Fibroblast of skin of left quadriceps (primary cell): ENCODE measurements around the gene ST8SIA6.

Source experiments
- DNase-seq, 2 experiments: peaks; one replicate each; pipeline ENCODE4 v3.0.0-alpha.2; 2013; ENCODE audit warnings: low read depth in 2 of 2

ST8SIA6 gene

DNA sequence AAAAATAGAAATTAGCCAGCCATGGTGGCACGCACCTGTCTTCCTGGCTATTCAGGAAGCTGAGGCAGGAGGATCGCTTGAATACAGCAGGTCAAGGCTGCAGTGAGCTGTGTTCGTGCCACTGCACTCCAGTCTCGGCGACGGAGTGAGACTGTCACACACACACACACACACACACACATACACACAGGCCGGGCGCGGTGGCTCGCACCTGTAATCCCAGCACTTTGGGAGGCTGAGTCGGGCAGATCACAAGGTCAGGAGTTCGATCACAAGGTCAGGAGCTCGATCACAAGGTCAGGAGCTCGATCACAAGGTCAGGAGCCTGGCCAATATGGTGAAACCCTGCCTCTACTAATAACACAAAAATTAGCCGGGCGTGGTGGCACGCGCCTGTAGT is 68.4 kb downstream of the ST8SIA6 start:
- DNase-seq: no peak

GRCh38 chr10:17385066-17385465 is 69.3 kb downstream of the ST8SIA6 start:
- DNase-seq: no peak

DNA sequence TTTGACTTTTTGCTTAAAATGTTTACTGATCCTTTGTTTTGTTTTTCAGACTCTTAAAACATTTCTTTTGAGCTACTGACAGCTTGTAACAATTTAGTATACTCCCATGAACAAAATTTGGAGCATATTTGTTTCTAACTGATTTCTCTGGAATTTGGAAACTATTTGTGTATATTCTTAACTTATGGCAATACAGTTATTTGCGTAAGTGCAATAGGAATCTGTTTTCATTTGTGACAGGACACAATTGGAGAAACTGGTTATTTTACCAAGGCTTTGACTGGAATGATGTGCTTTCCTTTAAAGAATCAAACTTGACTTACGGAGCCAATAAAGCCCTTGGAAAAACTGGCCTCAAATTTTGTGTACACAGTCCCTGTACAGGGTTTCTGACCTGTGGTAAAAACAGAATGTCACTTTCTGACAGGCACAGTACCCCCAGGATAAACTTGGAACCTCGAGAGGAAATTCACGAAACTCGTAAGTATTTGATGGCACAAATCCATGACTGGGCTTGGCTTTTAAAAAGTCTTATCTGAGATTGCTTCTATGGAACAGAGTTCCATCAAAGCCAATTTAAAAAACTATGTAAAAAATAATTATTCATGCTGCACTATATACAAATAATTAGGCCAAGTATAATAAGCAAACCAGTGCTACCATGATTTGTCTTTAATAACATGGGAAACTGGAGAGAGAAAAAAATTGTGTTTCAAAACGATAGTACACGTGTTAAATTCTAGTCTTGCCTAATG is 70.4 kb downstream of the ST8SIA6 start:
- DNase-seq: no peak

DNA sequence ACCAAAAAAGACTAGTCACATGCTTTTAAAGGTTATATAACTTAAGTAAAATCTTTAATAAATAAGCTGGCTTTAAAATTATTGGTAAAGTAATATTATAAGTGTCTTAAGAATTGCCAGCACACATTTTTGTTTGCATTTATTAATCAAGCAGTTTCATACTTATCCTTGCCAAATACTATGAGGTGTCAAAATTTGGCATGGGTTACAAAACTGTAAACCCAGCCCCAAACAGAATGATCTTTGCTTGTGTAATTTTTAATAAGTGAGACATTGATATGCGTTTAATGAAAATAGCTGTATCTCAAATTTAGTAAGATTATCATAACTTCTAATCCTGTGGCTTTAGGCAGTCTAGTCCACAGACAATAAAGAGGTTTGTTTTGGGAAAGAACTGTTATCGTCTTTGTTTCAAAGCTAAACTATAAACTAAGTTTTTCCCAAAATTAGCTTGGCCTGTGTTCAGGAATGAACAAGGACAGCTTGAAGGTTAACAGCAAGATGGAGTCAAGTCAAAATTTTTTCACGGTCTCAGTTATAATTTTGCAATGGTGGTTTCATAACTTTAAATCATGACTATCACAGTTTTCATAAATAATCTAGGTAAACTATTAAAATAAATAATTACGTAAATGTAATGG is 72.8 kb downstream of the ST8SIA6 start:
- no peak for DNase-seq

GRCh38 chr10:17380888-17381287 is 73.5 kb downstream of the ST8SIA6 start:
- DNase-seq: no peak

DNA sequence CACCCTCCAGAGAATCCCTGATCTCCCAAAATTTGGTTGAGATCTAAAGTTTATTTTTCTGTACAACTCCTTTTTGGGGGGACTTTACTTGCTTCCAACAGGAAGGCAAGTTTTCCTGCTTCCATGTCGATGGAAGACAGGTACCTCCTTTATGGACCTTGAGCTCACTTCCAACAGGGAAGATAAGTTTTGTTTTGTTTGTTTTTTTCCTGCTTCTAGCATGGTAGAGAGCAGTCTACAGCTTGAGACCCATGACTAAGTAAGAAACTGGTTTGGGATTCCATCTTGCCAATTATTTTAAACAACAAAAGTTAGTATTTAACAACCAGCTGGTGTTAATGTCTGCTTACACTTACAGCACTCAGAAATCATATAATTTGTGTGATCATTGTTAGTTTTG is 74.4 kb downstream of the ST8SIA6 start:
- DNase-seq: no peak

DNA sequence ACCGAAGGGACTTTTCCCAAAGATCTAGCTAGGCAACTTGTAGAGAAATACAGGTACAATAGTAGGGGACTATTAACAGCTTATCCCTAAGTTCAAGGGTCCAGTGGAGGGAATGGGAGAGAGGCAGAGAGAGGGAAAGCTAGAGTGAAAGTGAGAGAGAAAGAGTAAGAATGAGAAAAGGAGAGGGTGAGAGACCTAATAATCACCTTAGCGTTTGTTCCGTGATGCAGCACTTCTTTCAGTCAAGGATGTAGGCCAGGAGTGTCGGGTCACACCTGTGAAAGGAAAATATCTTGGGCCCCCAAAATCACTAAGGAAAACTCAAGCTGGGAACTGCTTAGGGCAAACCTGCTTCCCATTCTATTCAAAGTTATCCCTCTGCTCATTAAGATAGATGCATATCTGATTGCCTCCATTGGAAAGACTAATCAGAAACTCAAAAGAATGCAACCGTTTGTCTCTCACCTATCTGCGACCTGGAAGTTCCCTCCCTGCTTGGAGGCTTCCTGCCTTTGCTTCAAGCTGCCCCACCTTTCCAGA is 75.2 kb downstream of the ST8SIA6 start:
- DNase-seq: no peak

DNA sequence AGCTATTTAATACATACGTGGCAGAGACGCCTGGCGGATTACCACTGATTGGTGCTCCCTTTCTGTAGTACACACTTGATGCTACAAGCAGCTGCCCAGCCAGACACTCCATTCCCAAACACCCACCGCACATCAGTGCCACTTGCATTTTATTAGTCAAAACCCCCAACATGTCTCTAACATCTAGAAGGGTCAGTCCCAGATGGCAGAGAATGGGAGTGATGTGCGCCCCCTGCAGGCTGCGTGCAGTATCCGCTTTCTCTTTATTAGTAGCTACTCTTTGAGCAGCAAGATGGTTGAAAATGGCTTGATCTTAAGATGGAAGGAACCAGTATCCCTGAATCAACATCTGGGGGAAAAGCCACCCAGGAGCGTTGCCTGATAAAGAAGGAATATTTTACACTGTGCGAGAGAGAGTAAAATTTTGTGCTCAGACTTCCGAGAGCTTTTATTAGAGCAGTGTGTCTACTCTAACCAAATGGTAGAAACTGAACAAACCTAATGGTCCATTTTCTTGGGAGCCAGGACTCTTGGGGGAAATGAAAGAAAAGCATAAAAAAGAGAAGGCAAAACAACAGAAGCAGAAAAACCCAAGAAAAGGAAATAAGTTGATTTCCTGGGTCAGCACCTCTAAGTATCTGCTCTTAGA is 78.3 kb downstream of the ST8SIA6 start:
- no peak for DNase-seq

DNA sequence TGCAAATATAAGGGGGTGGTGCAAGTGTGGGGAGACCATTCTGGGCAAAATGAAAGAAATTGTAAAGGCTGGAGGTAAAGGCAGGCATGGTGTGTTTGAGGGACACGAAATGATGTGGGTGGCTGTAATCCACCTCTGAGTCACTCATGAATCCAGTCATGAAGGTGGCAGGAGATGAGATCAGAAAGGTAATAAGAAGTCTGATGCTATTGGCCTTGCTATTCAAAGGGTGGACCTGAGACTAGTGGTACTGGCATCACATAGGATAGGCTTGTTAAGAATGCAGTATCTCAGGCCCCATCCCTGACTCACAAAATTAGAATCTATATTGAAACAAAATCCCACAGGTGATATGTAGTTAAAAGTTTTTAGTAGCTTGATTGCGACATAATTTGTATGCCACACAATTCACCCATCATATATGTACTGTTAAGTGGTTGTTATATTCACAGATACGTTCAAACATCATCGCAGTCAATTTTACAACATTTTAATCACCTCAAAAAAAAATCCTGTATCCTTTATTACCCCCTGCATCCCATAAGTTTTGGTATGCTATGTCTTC is 85.6 kb downstream of the ST8SIA6 start:
- no peak for DNase-seq

GRCh38 chr10:17366705-17367104 is 87.7 kb downstream of the ST8SIA6 start:
- DNase-seq: no peak

- DNase-seq: no peak
Measured at GRCh38 chr10:17365402-17365801, 89.0 kb downstream of the ST8SIA6 start.

DNA sequence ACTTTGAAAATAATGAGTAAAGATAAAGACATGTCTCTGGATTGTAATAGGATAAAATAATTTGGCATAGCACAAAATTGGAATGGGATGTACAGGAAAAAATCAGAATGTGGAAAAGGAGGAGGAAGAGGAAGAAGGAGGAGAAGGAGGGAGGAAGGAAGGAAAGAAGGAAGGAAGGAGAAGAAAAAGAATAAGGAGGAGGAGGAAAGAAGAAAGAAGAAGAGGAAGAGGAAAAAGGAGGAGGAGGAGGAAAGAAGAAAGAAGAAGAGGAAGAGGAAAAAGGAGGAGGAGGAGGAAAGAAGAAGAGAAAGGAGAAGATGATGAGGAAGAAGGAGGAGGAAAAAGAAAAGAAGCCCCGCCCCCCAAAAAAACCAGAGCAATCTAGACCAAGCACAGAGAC is 95.9 kb downstream of the ST8SIA6 start:
- DNase-seq: no peak

DNA sequence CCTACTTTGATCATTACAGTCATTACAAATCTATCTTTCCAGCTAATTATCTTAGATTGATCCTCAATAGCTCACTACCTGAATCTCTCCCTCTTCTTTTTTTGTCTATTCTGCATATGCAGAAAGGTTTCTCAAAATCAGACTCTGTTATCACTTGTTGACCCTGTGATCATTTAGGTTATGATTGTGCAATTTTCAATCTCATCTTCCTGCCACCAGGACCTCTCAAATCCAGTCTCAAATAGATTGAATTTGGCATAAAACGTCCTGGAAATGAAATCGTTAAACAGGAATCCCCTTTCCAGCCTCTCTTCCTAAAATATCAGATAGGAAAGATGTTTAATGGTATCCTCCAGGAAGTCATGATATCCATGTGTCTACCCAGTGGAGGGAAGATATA is 96.6 kb downstream of the ST8SIA6 start:
- no peak for DNase-seq

GRCh38 chr10:17356820-17357219 is 97.6 kb downstream of the ST8SIA6 start:
- DNase-seq: no peak

DNA sequence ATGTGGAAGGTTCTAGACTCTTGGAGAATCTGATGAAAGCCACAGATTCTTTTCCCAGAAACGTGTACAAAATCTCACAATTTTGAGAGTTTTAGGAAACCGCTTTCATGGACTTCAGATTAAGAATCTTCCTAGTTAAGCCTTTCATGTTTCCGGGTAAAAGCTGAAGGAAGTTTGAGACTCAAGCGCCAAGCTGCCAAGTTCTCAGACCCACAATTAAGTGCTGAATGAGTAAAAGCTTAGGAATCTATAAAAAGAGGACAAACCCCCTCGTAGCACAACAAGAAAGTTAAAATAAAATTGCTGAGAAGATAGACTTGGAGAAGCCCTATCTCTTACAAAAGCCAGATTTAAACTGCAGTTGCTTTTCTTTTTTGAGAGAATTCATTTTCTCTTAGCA is 99.6 kb downstream of the ST8SIA6 start:
- DNase-seq: no peak

GRCh38 chr10:17353568-17354300 is 100.7 kb downstream of the ST8SIA6 start:
- DNase-seq: no peak

GRCh38 chr10:17352583-17352982 is 101.8 kb downstream of the ST8SIA6 start:
- DNase-seq: no peak

GRCh38 chr10:17351506-17351905 is 102.9 kb downstream of the ST8SIA6 start:
- no peak for DNase-seq

- DNase-seq: no peak
Measured at GRCh38 chr10:17349717-17350116, 104.7 kb downstream of the ST8SIA6 start.

GRCh38 chr10:17348501-17349349 is 105.7 kb downstream of the ST8SIA6 start:
- DNase-seq: peak; percentile 60 to 71

DNA sequence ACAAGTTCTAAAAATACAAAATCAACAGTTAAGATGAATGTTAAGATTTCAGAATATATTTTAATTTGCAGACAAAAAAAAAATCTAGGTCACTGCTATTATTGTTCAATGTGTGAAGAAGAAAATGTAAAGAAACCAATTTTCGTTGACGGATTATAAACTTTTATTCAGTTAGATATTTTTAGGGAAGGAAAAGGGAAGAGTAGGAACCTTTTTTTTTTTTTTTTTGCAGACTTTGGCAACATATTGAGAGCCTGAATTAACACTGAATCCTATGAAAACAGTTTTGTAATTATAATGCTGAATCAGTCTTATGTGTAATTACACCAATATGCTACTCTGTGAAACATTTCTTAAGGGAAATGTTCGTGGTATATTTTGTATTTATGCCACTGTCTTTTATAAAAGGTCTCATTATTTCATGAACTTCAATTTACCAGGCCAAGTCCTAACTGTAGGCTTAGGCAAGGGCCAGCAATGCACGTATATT is 106.3 kb downstream of the ST8SIA6 start:
- no peak for DNase-seq
